ENCODE data around the gene ERMARD. TPM values are rescaled to one million over a fixed set of nuclear protein-coding genes. Genes with fewer than 3 reads are reported as not detected.

Gene ERMARD
- total and polyA plus RNA-seq, 2 experiments from 2014 or later: 15.6 to 22.0 TPM

DNA sequence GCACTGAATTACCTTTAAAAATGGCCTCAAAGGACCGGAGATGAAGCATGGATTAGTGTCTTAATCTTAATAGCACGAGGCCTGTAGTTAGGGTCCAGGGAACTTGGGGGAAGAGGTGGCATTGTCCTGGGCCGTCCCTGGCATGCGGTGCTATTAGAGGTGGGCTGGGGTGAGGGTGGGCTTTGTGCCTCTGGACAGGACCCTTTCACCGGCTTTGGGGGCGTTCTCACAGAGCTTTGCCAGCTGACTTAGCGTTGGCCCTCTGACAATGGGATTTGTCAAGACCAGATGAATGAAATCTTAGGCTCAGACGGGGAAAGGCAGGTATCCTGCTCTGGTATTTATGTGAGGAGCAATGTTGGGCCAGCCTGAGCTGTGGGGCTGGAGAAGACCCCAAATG is 59.6 kb downstream of the ERMARD start:
- Histone ChIP-seq H4K20me1 (ENCODE audit: insufficient read depth) (no peaks in the 10 kb centered on the region), H3K27ac (no peak overlapping the region), H3K4me2 (ENCODE audit: unreplicated experiment) (no peak overlapping the region), H3K27me3 (replicated peaks; ENCODE audit: insufficient read depth) (0 out of 2 replicates have a peak, but pooled peaks cover 4% of the 10 kb centered on the region), H3K79me2 (ENCODE audit: insufficient read depth) (no peaks in the 10 kb centered on the region), H3K36me3 (ENCODE audit: low read depth) (no peaks in the 10 kb centered on the region), H2AFZ (no peak overlapping the region), H3K9me3 (ENCODE audit: low read depth) (no peaks in the 10 kb centered on the region), H3K9me2 (ENCODE audit: insufficient read depth) (no peaks in the 10 kb centered on the region), H3F3A (ENCODE audit: insufficient read depth) (no peaks in the 10 kb centered on the region), H3K9ac (no peak overlapping the region), H3K4me3 (no peak overlapping the region), H3K4me1 (ENCODE audit: insufficient read depth) (no peaks in the 10 kb centered on the region)
- in situ Hi-C loops (cut with MboI): no loop called here
- 73 to 79% methylated on average over 8 of the region's 8 CpGs for WGBS, 2 experiments (ENCODE audit: low coverage in 1 of 2, low lambda C conversion rate in 2 of 2, missing lambda C conversion rate in 2 of 2)
- no peak for DNase-seq
- TF ChIP-seq EZH2phosphoT487 (IDR thresholded peaks at IDR 0.05; ENCODE audit: insufficient read depth, low read depth) (no peak), EZH2 (IDR thresholded peaks at IDR 0.05; ENCODE audit: insufficient read depth, poor library complexity, severe bottlenecking) (no peak)

DNA sequence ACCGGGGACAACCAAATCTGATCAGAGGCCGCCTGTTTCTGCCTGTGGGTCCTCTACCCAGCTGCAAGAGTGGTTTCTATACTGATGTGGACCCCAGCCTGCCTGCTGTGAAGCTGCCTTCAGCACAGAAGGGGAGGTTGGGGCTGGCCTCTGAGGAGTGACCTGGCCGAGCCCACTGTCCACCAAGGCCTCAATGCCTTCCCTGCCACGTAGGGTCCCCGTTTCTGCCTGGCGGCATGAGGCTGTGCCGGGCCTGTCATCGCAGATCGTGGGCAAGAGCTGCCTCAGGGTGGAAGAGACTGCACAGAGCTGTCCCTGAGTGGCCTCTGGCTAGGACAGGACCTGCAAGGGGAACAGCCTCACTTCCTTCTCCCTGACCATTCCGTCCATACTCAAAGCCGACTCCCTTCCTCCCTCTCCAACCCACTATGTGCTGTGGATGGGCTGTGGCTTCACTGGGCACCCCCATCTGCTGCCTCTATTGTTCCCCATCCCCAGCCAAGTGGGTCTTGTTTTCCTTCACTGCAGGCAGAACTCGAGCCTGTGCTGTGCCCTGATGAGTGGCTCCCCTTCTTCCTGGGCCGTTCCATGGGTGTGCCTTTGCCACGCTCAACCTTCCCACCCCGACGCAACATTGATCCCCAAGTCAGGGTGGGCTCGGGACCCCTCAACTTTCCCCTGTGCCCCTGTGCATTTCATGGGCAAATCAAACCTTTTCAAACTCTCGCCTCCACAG is 60.3 kb downstream of the ERMARD start:
- Histone ChIP-seq H3K9me2 (ENCODE audit: insufficient read depth) (no peaks in the 10 kb centered on the region), H4K20me1 (ENCODE audit: insufficient read depth) (no peaks in the 10 kb centered on the region), H3K9ac (no peak overlapping the region), H3K9me3 (ENCODE audit: low read depth) (no peaks in the 10 kb centered on the region), H3K4me1 (ENCODE audit: insufficient read depth) (no peaks in the 10 kb centered on the region), H3F3A (ENCODE audit: insufficient read depth) (no peaks in the 10 kb centered on the region), H3K79me2 (ENCODE audit: insufficient read depth) (no peaks in the 10 kb centered on the region), H3K27ac (no peak overlapping the region), H3K36me3 (ENCODE audit: low read depth) (no peaks in the 10 kb centered on the region), H3K4me2 (ENCODE audit: unreplicated experiment) (no peak overlapping the region), H3K27me3 (replicated peaks; ENCODE audit: insufficient read depth) (0 out of 2 replicates have a peak, but pooled peaks cover under 1% of the 10 kb centered on the region), H3K4me3 (no peak overlapping the region), H2AFZ (no peak overlapping the region)
- TF ChIP-seq EZH2phosphoT487 (IDR thresholded peaks at IDR 0.05; ENCODE audit: insufficient read depth, low read depth) (no peak), EZH2 (IDR thresholded peaks at IDR 0.05; ENCODE audit: insufficient read depth, poor library complexity, severe bottlenecking) (no peak)
- DNase-seq: no peak
- 75% methylated on average over 18 of the region's 18 CpGs for WGBS, 2 experiments (ENCODE audit: low coverage in 1 of 2, low lambda C conversion rate in 2 of 2, missing lambda C conversion rate in 2 of 2)
- in situ Hi-C loops (cut with MboI): no loop called here

DNA sequence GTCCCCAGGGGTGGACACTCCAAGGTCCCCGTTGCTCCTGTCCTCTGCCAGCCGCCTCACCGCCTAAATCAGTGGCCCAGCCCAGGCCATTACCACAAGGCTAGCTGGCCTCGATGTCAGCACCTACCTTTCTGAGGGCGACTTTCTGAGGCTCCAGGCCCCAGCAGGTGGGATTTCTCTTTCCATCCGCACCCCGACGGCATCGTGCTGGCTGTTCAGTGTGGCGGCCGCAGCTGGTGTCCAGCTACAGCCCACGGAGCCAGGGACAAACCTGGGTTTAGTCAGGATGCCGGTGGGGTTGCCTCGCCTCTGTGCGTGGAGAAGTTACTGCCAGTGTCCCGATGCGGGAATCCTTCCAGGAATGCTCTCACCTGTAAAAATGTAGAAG is 60.8 kb downstream of the ERMARD start:
- Histone ChIP-seq H3K9me3 (ENCODE audit: low read depth) (no peaks in the 10 kb centered on the region), H3K4me3 (no peak overlapping the region), H3K27ac (no peak overlapping the region), H2AFZ (no peak overlapping the region), H3K36me3 (ENCODE audit: low read depth) (no peaks in the 10 kb centered on the region), H3K9ac (no peak overlapping the region), H3F3A (ENCODE audit: insufficient read depth) (no peaks in the 10 kb centered on the region), H4K20me1 (ENCODE audit: insufficient read depth) (no peaks in the 10 kb centered on the region), H3K79me2 (ENCODE audit: insufficient read depth) (no peaks in the 10 kb centered on the region), H3K27me3 (replicated peaks; ENCODE audit: insufficient read depth) (no peaks in the 10 kb centered on the region), H3K4me1 (ENCODE audit: insufficient read depth) (no peaks in the 10 kb centered on the region), H3K4me2 (ENCODE audit: unreplicated experiment) (no peak overlapping the region), H3K9me2 (ENCODE audit: insufficient read depth) (no peaks in the 10 kb centered on the region)
- DNase-seq: no peak
- 81 to 83% methylated on average over 17 of the region's 17 CpGs for WGBS, 2 experiments (ENCODE audit: low coverage in 1 of 2, low lambda C conversion rate in 2 of 2, missing lambda C conversion rate in 2 of 2)
- in situ Hi-C loops (cut with MboI): no loop called here
- no peak for TF ChIP-seq EZH2 (IDR thresholded peaks at IDR 0.05; ENCODE audit: insufficient read depth, poor library complexity, severe bottlenecking)
- TF ChIP-seq EZH2phosphoT487 (IDR thresholded peaks at IDR 0.05; ENCODE audit: insufficient read depth, low read depth): no peak

DNA sequence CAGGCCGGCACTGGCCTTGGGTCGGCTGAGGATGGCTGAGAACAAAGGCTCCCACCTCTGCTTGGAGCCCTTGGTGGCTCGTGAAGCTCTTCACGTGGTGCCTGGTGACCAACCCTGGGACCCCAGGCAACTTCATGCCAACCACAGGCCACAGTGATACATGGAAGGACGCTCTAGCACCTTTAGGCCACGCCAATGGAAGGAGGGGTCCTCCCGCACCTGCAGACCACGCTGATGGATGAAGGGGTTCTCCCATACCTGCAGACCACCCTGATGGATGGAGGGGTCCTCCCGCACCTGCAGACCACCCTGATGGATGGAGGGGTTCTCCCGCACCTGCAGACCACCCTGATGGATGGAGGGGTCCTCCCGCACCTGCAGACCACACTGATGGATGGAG is 62.5 kb downstream of the ERMARD start:
- Histone ChIP-seq H3K4me1 (ENCODE audit: insufficient read depth) (no peaks in the 10 kb centered on the region), H3F3A (ENCODE audit: insufficient read depth) (no peaks in the 10 kb centered on the region), H3K9me3 (ENCODE audit: low read depth) (no peaks in the 10 kb centered on the region), H3K4me2 (ENCODE audit: unreplicated experiment) (no peak overlapping the region), H4K20me1 (ENCODE audit: insufficient read depth) (no peaks in the 10 kb centered on the region), H3K79me2 (ENCODE audit: insufficient read depth) (no peaks in the 10 kb centered on the region), H3K9ac (no peak overlapping the region), H3K27ac (no peak overlapping the region), H2AFZ (no peak overlapping the region), H3K9me2 (ENCODE audit: insufficient read depth) (no peaks in the 10 kb centered on the region), H3K27me3 (replicated peaks; ENCODE audit: insufficient read depth) (no peaks in the 10 kb centered on the region), H3K4me3 (no peak overlapping the region), H3K36me3 (ENCODE audit: low read depth) (no peaks in the 10 kb centered on the region)
- in situ Hi-C loops (cut with MboI): no loop called here
- DNase-seq: no peak
- no peak for TF ChIP-seq EZH2phosphoT487 (IDR thresholded peaks at IDR 0.05; ENCODE audit: insufficient read depth, low read depth)
- no peak for TF ChIP-seq EZH2 (IDR thresholded peaks at IDR 0.05; ENCODE audit: insufficient read depth, poor library complexity, severe bottlenecking)
- WGBS, 2 experiments (ENCODE audit: low coverage in 1 of 2, low lambda C conversion rate in 2 of 2, missing lambda C conversion rate in 2 of 2): 57 to 77% methylated on average over 9 to 11 of the region's 11 CpGs
